ENCODE data around the gene SOST.

GRCh38 chr17:43808076-43808475 lies 49.5 kb upstream of the SOST start:
- TF ChIP-seq CTCF (IDR thresholded peaks at IDR 0.05) (no peak), POLR2AphosphoS5 (IDR thresholded peaks at IDR 0.05; ENCODE audit: low read depth, low read length) (no peak), REST (IDR thresholded peaks at IDR 0.05; ENCODE audit: insufficient read depth in 1 of 2, low read depth in 2 of 2, low read length in 1 of 2) (no peak), SIN3A (IDR thresholded peaks at IDR 0.05; ENCODE audit: borderline replicate concordance, insufficient read depth, low read depth, low read length) (no peak), TCF7L2 (IDR thresholded peaks at IDR 0.05; ENCODE audit: low read depth, low read length) (no peak)
